Measurements from ENCODE around the gene ABAT.
"Not testable (repeated sequence)": the region's sequence is repeated elsewhere in the genome, so short reads cannot be mapped to it uniquely, and the experiment has no call there.

The ABAT gene

DNA sequence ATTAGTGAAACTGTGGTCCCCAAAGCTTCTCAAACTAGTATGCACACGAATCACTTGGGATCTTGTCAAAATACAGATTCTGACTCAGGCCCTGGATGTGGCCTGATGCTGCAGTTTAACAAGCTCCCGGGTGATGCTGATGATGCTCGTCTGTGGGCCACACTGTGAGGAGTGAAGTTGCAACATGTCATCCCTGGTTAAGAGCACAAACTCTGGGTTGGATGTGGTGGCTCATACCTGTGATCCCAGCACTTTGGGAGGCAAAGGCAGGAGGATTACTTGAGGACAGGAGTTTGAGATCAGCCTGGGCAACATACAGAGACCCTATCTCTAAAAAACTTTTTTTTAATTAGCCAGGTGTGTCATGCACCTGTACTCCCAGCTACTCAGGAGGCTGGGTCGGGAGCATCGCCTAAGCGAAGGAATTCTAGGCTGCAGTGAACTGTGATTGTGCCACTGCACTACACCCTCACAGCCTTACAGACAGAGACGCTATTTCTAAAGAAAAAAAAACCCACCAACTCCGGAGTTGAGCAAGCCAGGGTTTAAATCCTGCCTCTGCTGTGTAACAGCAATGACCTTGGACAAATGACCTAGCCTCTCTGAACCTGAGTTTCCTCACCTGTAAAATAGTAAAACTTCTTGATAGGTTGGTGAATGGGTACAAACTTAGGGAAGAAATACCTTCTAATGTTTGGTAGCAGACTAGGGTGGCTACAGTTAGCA, 24.4 kb upstream of the ABAT start:
- no peak for DNase-seq

DNA sequence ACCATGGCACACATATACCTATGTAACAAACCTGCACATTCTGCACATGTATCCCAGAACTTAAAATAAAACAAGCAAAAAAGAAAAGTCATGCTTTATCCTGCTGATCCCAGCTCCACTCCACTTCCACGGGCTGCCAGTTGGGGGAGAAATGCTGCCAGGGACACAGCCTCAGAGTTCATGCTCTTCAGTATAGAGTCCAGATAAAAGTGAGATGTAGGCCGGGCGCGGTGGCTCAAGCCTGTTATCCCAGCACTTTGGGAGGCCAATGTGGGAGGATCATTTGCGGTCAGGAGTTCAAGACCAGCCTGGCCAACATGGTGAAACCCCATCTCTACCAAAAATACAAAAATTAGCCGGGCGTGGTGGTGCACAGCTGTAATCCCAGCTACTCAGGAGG, 22.5 kb upstream of the ABAT start:
- DNase-seq: not testable (repeated sequence)

DNA sequence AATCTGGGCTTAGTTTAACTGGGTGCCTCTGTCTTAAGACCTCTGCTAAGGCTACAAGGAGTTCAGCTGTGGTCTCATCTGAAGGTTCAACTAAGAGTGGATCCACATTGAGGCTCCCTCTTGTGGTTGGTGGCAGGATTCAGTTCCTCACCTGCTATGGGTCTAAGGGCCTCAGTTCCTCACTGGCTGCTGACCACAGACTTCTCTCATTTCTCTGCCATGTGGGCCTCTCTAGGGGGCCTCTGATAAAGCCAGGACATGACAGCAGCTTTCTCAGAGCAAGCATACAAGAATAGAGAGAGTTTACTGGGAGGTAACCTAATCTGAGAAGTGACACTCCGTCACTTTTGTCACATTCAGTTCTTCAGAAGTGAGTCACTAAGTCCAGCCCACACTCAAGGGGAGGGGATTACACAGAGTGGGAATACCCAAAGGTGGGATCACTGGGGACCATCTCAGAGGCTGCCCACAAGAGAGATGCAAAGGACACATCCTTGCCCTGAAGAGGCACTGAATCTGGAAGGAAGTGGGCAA, 19.2 kb upstream of the ABAT start:
- no peak for DNase-seq

DNA sequence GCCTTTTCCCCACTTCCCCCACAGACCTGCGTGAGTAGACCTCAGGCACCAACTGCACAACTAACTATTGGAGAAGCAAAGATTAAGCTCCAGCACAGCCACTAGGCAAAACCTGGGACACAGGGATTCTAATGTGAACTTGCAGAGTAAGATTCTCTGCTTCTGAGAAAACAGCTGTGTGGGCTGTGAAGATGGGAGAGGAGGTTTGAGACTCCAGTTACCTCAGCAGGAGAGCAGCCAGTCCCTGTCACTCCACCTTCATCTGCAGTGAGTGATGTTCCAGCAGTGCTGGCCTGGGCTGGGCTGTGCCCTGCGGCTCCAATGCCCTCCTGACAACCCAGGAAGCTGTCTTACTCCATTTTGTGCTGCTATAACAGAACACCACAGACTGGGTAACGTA, 18.0 kb upstream of the ABAT start:
- no peak for DNase-seq

DNA sequence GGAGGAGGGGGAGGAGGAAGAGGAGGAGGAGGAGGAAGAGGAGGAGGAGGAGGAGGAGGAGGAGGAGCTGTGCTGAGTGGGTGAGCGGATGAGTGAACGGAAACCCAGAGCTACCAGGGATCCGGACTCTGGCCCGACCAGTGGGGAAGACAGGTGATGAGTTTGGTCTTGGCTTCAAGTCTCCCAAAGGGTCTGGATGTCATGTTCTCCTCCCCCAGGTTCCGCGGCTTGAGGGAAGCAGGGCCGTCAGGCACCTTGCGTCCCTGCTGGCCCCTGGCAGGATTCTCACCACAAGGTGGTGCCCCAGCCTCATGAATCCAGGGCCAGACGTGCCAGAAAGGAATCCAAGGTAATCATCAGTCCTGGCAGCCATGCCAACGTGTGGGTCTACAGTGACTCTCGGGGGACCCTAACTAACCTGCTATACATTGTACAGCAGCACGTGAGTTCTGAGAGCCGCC, 13.5 kb upstream of the ABAT start:
- peak; percentile 62 for DNase-seq

DNA sequence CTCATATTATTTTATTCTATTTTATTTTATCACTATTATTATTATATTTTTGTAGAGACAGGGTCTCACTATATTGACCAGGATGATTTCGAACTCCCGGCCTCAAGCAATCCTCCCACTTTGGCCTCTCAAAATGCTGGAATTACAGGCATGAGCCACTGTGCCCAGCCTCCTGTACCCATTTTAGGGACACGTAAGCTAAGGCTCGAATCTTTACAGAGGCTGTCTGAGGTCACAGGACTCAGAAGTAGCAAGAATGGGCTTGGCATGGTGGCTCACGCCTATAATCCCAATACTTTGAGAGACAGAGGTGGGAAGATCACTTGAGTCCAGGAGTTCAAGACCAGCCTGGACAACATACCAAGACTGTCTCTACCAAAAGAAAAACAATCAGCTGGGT, 12.7 kb upstream of the ABAT start:
- DNase-seq: no peak

DNA sequence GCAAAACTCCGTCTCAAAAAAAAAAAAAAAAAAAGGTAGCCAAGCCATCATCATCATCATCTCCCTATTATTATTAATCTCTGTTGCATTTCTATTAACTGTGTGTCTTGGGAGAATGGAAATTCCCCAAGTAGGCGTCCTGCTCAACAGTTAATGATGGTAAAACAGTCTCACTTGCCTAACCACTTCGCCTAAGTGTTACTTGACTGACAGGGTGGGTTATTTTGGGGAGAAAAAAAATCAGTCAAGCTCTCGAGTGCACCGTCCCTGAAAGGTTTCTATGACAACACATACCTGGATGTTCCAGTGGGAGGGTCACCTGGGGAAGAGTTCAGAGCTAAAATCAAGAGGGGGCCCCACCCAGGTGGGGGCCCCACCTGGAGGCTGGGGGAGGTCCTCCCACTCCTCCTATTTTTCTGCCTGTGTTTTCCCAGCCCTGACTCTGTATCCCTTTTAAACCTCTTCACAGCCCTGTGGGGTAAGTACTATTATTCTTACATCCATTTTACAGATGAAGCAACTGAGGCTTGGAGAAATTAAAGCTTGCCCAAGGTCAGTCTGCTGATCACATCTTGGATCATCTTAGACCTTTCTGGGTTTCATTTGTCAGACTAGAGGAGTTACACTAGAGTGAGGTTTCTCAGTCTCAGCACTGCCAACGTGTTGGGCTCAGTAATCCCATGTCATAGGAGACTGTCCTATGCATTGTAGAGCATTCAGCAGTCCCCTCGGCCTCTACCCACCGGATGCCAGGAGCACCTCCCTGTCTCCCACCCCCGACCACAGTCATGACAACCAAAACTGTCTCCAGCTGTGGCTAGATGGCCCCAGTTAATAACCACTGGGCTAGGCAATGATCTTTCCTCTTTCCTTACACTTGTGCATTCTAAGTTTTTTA, 11.0 kb upstream of the ABAT start:
- DNase-seq: no peak

DNA sequence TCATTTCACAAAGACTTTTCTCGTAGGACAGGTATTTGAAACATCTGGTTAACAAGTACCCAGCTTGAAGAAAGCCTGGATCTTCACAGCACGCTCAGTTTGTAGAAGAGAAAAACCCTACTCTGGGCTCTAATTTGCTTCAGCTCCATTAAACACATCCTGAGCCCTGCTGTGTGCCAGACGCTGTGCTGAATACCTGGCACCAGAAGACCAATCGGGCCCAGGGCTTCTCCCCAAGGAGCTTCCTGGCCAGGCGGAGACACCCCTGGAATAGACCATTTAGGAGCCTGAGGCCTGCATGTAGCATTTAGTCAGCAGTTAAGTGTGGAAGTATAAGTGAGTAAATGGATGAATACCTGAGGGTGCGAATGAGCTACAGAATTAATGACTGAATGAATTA, 8.9 kb upstream of the ABAT start:
- no peak for DNase-seq

DNA sequence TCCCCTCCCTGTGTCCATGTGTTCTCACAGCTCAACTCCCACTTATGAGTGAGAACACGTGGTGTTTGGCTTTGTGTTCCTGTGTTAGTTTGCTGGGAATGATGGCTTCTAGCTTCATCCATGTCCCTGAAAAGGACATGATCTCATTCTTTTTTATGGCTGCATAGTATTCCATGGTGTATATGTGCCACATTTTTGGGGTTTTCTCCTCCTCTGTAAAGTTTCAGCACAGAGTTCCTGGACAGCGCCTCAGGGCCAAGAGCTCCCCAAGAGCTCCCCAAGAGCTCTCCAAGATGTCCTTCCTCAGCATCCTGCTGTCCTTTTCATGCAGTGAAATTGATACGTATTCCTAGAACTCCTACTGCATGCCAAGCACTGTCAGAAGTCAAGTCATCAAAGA, 6.9 kb upstream of the ABAT start:
- DNase-seq: no peak

DNA sequence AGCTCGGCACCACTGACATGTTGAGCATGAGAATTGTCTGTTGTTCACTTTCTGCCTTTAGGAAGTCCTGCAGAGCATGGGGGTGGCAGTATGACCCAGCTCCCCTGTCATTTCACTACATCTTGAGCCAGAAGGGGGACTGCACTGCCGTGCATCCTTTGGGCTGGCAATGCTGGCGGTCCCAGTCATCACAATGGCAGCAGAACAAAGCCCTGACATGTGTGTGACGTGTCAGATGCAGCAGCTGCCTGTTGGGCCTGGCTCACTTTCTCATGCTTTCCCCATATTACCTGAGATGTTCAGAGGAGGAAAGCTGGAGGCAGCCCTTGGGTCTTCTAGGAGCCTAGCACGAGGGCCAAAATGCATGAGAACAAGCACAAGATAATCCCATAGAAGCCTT, 6.3 kb upstream of the ABAT start:
- DNase-seq: no peak

DNA sequence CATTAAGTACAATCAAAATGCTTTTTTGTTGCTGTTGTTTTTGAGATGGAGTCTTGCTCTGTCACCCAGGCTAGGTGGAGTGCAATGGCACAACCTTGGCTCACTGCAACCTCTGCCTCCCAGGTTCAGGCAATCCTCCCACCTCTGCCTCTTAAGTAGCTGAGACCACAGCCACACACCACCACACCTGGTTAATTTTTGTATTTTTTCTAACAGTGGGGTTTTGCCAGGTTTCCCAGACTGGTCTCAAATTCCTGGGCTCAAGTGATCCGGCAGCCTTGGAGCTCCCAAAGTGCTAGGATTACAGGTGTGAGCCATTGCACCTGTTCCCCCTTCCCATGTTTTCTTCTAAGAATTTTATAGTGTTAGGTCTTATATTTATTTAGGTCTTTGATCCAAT, 4.9 kb upstream of the ABAT start:
- DNase-seq: no peak

DNA sequence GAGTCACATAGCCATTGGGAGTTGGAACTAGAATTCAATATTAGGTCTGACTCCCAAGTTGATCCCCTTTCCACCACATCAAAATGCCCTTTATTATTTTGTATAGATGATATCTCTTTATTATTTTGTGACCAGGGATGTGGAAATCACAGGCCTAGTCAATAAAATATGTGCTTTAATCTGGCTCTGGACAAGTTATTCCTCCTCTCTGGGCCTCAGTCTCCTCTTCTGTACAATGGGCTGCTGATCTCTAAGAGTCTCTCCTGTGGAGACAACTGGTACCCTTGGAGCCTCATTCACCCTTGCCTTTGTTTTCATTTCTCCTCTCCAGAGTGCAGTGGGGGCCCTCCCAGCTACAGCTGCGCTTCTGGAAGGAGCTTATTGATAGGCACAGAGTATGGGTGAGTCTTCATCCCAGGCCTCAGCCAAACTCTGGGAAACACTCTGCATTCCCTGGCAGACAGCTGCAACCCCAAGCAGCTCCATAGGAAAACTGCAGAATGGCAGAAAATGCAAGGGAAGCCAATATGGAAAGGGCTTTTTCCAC, 4.3 kb upstream of the ABAT start:
- no peak for DNase-seq

DNA sequence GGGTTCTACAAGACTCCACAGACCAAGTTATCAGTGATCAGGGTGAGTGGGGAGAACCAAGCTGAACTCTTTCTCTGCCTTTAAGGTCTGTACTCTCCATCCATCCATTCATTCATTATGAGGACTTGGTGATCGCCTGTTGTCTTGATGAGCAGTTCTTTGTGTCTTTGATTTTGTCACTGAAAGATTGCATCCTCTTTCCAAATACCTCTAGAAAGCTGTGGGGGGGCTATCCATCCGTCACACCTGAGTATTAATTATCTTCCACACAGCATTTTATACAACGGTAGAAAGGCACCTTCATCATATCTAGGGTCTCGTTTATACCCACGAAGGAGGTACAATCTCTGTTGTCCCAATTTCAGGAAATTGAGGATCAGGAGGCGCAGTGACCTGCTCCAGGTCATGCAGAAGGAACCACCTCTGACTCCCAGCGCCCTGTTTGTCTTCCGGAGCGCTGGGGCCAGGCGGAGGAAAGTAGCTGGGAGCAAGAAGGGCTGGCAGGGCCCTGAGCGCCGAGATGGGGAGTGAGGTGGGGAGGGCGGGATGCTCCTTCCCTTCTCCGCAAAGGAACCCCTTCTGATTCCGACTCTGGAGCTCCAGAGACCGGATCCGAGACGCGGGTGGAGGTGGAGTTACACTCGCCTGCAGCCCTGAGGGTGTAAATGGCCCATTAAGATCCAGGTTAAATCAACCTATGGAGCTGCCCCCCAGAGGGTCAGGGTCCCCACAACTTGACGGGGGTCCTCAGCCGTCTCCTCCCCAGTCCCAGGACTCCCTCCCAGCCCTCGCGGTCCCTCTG, 605 bp upstream of the ABAT start:
- no peak for DNase-seq

DNA sequence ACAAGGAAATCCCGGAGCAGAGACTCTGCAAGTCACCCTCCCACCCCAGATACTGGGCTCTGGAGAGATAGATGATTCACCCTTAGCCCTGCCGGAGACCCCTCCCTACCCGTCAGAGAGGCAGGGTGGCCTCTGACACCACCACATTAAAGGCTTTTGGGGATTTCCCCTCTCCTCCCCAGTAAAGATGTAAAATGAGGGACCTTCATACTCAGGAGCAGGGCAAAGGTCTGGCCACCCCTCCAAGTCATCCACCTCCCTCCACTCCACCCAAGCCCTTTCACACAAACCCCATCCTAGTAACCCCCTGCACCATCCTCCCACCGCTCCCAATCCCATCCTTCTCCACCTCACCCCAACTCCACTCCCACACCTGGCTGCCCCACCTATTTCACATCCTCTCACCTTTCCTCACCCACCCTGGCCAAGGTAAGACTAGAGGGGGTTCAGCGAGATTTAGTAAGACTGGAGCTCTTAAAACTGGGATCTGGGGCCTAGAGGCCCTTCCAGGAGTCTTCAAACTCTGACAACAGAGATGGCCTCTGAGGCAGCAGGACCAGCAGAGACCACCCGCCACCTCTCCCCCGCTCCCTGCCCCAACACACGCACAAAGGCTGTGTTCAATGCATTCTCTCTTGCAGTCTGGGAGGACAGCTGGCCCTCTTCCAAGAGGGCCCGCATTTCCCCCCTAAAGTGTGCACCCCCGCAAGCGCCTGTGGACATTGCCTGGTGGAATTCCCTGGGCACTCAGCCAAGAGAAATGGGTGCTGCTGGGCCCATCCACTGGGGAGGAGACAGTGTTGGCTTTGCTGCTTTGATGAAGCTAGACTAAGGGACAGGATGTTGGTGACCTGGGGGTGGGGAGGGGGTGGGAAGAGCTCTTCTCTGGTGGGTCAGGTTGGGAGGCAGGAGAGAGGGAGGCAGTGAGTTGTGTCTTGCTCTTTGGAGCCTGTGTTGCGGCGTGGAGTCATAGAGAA, 1.1 kb downstream of the ABAT start:
- peak; percentile 57 for DNase-seq

DNA sequence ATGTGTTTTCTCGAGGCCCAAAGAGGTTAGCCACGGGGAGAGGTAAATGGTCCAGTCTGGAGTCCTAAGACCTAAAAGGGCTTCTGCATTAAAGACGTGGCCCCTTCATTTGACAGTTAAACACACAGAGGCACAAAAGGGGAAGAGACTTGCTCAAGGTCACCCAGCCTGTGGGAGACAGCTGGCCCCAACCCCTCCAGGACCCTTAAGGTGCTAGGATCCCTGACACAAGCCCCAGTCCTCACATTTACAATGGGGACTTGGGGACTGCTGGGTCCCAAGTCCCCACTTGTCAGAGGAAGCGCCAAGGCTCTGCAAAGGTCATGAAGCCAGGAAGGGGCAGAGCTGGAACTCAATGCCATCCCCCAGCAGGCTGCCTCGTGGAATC, 1.7 kb downstream of the ABAT start:
- DNase-seq: no peak

DNA sequence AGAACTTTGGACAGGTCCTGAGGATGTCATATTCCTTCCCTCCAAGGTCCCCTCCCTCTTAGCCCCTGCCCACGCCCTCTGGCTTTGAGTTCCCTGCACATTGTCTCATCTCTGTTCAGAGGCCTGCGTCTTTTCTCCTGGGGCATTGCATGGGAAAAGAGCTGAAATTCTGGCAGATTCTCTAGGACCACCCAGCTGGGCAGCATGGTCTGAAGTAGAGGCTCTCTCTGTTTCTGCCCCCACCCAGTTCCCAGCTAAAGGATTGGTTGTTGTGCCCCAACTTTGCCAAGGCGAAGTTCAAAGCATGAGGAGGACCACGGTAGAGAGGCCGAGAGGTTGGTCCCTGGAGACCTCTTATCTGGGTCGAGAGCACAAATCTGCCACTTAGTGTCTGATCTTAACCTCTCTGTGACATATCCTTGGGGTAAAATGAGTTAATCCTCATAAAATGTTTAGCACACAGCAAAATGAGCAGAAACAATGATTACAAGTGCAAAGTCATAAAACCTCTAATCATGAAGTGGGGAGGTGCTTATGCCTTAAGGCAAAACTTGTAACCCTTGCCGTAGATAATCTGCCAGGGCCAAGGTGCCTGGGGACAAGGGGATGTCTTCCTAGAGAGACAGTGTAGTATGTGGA, 2.4 kb downstream of the ABAT start:
- no peak for DNase-seq

DNA sequence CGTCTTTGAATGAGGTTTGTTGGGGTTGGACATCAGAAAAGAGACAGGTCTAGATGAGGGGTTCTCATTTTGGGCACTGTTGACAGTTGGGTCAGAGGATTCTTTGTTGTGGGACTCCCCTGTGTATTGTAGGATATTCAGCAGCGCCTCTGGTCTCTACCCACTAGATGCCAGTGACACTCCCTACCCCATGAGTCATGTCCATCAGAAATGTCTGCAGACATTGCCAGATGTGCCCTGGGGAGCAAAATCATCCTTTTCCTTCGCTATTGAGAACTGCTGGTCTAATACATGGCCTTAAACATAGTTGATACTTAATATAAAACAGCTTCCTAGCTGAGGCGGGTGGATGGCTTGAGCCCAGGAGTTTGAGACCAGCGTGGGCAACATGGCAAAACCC, 3.1 kb downstream of the ABAT start:
- DNase-seq: no peak

DNA sequence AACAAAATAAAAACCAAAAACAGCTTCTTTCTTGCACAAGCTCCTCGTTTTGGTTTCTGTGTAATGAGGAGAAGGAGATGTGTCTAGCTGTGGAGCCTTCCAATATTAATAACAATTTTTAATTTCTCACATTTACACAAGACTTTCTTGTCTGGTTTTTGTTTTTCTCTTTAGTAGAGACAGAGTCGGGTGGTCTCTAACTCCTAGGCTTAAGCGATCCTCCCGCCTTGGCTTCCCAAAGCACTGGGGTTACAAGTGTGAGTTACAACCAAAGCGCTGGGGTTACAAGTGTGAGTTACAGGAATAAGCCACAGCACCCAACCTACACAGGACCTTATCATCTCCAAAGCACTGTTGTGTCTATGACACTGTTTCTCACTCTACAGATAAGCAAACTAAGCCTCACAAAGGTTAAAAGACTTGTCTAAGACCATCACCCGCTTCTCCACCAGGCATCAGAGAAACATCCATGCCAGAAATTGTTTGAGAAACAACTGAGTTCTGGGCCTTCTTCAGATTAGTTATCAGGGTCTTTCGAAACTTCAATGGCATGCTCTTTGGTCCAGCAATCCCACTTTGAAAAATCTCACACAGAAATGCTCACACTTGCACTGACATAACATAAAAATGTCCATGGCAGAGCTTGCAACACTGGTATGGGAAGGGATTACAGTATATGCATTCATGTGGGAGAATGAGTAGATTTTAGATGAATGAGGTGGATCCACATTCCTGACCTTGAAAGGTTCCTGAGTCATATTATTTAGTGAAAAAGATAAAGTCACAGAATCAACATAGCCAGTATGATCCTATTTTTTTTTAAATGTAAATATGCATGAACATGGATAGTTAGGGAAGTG, 3.9 kb downstream of the ABAT start:
- DNase-seq: no peak

DNA sequence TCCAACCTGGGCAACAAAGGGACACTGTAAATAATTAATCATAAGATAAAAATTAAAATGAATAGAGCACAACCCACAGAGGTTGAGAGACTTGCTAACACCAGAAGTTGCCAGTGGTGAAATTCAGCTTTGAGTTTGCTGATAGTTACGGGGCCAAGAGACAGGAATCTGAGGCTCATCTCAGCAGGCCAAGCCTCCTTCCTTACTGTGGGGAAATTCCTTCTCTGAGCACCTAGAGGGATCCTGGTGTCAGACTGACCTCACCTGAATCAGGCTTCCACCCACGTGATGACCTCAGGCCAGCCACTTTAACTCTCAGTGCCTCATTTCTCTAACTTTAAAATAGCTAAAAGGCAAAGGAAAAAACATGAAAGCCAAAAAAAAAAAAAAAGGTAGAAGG, 4.7 kb downstream of the ABAT start:
- no peak for DNase-seq

Data from activated naive CD4-positive, alpha-beta T cell treated with anti-CD3 and anti-CD28 coated beads, Interleukin-2, amount 50 U/mL, for 16 hours (primary cell).